ENCODE measurements around the gene DAP3. TPM values are rescaled to one million over a fixed set of nuclear protein-coding genes. Genes with fewer than 3 reads are reported as not detected.
"Not testable (repeated sequence)": the region's sequence is repeated elsewhere in the genome, so short reads cannot be mapped to it uniquely, and the experiment has no call there.

Gene DAP3
- total RNA-seq, 2 donors from 2014 or later = 85.1 to 96.0 TPM

DNA sequence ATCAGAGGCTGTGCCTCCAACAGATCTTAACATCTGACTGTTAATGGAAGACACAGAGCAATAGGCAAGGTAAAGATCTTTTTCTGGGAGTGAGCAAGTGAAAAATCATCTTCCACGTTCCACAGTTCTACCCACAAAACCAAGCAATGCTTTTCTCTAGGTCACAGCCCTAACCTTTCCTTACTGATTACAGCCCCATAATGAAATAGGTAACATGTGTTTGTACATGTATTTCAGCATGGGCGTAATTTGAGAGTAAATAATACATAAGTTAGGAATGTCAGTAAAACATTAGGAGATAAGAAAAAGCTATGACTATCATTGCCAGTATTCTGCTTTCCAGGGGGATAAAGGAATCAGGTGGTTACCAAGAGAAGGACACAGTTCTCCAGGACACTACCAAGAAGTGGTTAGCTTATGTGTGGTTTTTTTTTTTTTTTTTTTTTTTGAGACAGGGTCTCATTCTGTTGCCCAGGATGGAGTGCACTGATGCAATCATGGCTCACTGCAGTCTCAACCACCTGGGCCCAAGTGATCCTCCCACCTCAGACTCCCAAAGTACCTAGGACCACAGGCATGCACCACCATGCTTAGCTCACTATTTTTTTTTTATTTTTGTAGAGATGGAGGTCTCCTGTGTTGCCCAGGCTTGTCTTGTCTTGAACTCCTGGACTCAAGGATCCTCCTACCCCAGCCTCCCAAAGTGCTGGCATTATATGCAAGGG is 72.0 kb downstream of the DAP3 start:
- intact Hi-C loops (cut with DNase I) = no loop called here
- ATAC-seq (no peak), DNase-seq (no peak)

DNA sequence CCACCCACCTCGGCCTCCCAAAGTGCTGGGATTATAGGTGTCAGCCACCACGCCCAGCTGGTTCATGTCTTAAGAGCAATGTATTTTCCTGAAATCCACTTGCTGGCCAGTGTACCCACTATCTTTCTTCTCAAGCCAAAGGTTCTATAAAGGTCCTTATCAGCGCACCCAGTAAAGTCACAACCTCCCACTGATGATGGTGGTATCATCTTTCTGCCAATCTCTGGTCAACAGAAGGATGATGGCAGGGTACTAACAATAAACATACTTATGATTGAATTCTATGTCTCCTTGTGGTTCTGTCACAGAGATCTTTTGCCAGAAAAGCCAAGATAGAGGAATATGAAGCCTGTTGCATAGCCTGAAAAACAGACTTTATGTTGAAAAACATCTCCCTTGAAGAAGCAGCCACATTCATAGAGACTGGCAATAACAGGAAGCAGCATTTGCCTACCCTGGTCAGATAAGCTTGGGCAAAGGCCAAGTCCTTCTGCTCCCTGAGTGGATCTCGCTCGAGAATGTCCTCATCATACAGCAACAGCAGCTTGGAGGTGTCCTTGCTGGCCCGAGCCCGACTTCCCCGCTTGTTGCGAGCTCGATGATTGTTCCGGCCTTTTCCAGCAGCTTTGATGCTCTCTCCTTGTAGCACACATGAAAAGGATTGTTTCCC is 73.0 kb downstream of the DAP3 start:
- no peak for DNase-seq
- ATAC-seq = no peak
- intact Hi-C loops (cut with DNase I) = no loop called here

DNA sequence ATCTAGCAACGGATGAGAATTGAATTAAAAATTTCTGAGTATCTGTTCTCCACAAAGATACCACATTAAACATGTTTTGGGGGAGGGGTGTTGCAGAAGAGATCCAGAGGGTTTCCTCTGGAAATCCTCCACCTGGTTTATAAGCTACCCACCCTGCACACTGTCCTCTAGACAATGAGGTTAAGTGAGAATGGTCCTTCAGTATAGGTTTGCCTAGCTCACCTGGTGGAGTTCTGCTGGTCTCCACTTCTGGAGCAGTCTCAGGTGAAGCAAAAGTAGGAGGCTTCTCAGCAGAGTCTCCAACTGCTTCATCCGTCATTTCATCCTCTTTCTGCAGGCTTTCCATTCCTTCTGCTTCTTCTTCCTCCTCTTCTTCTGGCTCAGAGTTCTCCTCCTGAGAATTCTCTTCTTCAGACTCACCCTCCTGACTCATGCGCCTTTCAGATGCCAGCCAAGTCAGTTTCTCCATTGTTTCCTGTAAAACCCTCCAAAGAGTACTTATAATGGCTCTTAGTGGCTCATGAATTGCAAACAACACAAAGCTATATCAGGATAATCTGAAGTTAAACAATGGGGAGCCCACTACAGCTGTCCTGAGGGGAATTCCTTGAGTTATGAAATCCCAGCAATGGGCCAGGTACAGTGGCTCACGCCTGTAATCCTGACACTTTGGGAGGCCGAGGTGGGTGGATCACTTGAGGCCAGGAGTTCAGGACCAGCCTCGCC is 74.4 kb downstream of the DAP3 start:
- peak; percentile 47 for DNase-seq
- intact Hi-C loops (cut with DNase I) = not testable (repeated sequence)
- ATAC-seq = peak in 1 of 2 donors; percentile 87

DNA sequence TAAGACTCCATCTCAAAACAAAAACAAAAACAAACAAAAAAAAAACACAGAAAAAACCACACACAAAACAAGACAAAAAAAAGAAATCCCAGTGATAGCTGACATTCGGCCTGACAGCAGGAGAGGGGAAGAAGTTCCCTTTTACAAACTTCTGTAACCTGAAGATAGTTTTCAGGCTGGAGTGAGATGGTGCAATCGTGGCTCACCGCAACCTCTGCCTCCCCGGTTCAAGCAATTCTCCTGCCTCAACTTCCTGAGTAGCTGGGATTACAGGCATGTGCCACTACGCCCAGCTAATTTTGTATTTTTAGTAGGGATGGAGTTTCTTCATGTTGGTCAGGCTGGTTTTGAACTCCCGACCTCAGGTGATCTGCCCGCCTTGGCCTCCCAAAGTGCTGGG is 75.1 kb downstream of the DAP3 start:
- ATAC-seq; intact Hi-C loops (cut with DNase I); DNase-seq: not testable (repeated sequence)

DNA sequence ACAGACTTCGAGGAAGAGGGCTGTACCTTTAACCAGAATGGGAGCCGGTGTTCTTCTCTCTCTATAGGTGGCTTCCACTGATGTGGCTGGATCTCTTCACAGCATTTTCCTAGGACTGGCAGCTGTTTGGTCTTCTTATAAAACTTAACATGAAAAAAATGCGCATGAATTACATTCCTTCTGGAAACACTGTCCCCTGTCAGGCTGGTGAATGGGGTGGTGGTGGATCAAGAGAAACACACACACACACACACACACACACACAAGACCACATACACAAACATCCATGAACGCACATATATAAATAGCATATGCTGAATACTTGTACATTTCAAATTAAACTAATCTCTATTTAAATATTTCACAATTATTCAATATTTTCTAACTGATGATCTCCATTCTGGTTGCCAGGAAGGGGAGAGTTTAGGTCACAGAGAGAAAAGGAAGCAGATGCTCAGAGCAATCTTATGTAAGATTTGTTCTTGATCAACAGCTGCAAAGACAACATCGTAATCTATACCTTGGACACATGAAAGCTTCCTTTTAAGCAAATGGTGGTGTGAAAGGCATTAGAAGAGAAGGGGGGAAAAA is 78.6 kb downstream of the DAP3 start:
- intact Hi-C loops (cut with DNase I); ATAC-seq; DNase-seq: not testable (repeated sequence)

DNA sequence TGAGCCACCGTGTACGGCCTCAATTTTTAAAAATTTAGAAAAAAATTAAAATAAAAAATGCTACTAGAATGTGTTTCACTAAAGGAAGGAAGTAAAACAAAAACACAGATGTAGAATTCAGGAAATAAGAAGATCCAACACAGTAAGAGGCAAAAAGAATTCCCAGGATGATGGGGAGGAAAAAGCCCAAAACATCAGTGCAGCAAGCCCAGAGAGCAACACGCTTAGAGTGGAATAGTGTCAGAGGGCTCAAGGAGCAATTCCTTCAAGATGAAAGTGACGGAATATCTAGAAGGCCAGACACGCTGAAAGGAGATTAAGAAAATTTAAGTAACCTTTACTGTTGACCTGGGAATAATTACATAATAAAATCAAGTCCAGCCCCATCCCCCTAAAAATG is 80.4 kb downstream of the DAP3 start:
- intact Hi-C loops (cut with DNase I) = no loop called here
- ATAC-seq (no peak), DNase-seq (no peak)

DNA sequence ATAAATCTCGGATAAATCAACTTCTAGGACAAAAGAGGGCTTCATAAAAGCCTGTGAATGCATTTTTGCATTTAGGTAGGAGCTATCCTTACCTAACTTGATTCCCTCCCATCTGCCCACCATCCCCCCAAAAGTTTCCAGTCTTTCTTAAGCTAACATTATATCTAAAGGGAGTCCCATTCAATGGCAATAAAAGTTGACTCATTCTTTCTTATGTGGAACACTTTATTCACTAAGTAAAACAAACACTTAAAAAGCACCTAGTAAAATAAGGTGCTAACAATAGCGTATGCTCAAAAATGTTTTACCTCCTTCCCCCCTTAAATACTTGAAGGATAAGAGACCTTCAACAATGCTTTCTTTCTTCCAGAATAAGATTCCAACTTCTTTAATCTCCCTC is 84.3 kb downstream of the DAP3 start:
- intact Hi-C loops (cut with DNase I) = no loop called here
- no peak for ATAC-seq
- DNase-seq = no peak

DNA sequence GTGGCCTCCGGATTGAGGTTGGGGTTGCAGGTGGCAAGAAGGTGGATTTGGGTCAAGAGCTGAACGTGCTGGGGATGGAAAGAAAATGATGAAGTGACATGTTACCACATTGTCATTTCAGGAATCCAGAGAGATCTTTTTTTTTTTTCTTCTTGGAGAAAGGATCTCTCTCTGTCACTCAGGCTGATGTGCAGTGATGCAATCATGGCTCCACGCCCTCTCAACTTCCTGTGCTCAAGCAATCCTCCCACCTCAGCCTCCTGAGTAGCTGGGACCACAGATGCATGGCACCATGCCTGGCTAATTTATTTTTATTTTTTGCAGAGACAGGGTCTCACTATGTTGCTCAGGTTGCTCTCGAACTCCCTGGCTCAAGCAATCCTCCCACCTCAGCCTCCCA is 87.5 kb downstream of the DAP3 start:
- DNase-seq = no peak
- intact Hi-C loops (cut with DNase I) = no loop called here
- ATAC-seq = no peak

DNA sequence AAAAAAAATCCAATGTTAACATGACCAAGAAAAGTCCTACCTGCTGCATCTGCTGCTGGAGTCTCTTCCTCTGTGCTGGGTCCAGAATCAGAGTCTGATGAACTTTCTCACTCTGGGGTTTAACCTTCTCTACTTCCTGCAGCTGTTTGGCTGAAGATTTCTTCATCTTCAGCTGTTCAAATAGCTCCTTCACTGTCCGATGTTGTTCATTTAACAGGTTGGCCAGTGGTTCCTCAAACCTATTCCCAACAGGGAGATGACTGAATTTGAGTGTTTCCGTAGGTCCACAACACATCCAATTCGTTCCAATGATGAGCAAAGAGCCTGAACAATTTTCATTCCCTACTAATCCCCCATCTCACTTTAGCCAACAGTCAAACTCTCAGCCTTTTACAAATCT is 88.7 kb downstream of the DAP3 start:
- DNase-seq (no peak), ATAC-seq (no peak)
- intact Hi-C loops (cut with DNase I) = no loop called here

Other genes starting within 250 kb of the DAP3 start
- gene ASH1L, start 126.3 kb upstream of the DAP3 start, total RNA-seq = 10 to 100 TPM; 40.6 to 45.9 TPM
- gene MSTO1, start 78.9 kb upstream of the DAP3 start, total RNA-seq = 10 to 100 TPM; 16.0 to 31.6 TPM
- 10 to 100 TPM; 47.5 to 63.7 TPM for gene YY1AP1, start 317 bp upstream of the DAP3 start, total RNA-seq
- 10 to 100 TPM; 22.2 to 28.4 TPM for gene GON4L, start 168.1 kb downstream of the DAP3 start, total RNA-seq
- 10 to 100 TPM in 1 of 2 donors, 1 to 10 TPM in 1; 9.9 to 16.5 TPM for gene SYT11, start 170.5 kb downstream of the DAP3 start, total RNA-seq
- 10 to 100 TPM; 23.1 to 26.1 TPM for gene RIT1, start 222.3 kb downstream of the DAP3 start, total RNA-seq
- gene KHDC4, start 245.3 kb downstream of the DAP3 start, total RNA-seq = 10 to 100 TPM; 21.0 to 27.8 TPM

Data from left cardiac atrium (tissue), 4 donors.